Activated CD8-positive, alpha-beta T cell treated with anti-CD3 and anti-CD28 coated beads for 36 hours (primary cell): ENCODE data around the gene DNAJB2. TPM values are rescaled to one million over a fixed set of nuclear protein-coding genes. Genes with fewer than 3 reads are reported as not detected.

ENCODE experiments used
- ATAC-seq: fragments of 200-7000 bp; cut with Tn5 transposase; one replicate; pipeline ENCODE4 v1.10.0; 2021; ENCODE audit warnings: mild to moderate bottlenecking, moderate library complexity
- CTCF ChIA-PET: fragments of 350-600 bp; sonication (Branson Sonifier 250); formaldehyde crosslinking; loops from one replicate; lab custom pipeline; 2021; ENCODE audit warnings: antibody characterized with exemption; lab: Charles Lee
- POLR2A ChIA-PET: fragments of 350-600 bp; sonication (Branson Sonifier 250); formaldehyde crosslinking; loops from one replicate; lab custom pipeline; 2021; ENCODE audit warnings: antibody characterized with exemption; lab: Charles Lee
- DNase-seq: peaks from one replicate; pipeline ENCODE4 v3.0.0-alpha.2; 2020
- H3K27ac Mint-ChIP-seq: one replicate; pipeline ENCODE4 v1.8.0; 2021; ENCODE audit warnings: mild to moderate bottlenecking, mixed read lengths
- H3K27me3 Mint-ChIP-seq: one replicate; pipeline ENCODE4 v1.8.0; 2021; ENCODE audit warnings: mixed read lengths
- H3K36me3 Mint-ChIP-seq: one replicate; pipeline ENCODE4 v1.8.0; 2021; ENCODE audit warnings: low read depth, mixed read lengths
- H3K4me1 Mint-ChIP-seq: one replicate; pipeline ENCODE4 v1.8.0; 2021; ENCODE audit warnings: low read depth, mixed read lengths
- H3K4me3 Mint-ChIP-seq: one replicate; pipeline ENCODE4 v1.8.0; 2021; ENCODE audit warnings: mild to moderate bottlenecking, moderate library complexity, mixed read lengths
- H3K9me3 Mint-ChIP-seq: one replicate; pipeline ENCODE4 v1.8.0; 2021; ENCODE audit warnings: mixed read lengths
- intact Hi-C: fragments of 100-400 bp; cut with micrococcal nuclease; formaldehyde crosslinking; loops from one replicate; pipeline ENCODE4 v1.10.0; 2022
- total RNA-seq, 2 experiments: library from RNA; stranded (reverse); gene quantifications; one replicate each; pipeline ENCODE4 v1.2.3, GENCODE V29; 2021
- TF ChIP-seq, protein P1 (sequence below): fragments of 200-600 bp; IDR thresholded peaks from one replicate; pipeline ENCODE4 v1.8.0; 2022; ENCODE audit warnings: antibody characterized with exemption, mild to moderate bottlenecking

Gene DNAJB2
- total RNA-seq, 2 experiments from 2014 or later: 61.8 to 63.3 TPM

DNA sequence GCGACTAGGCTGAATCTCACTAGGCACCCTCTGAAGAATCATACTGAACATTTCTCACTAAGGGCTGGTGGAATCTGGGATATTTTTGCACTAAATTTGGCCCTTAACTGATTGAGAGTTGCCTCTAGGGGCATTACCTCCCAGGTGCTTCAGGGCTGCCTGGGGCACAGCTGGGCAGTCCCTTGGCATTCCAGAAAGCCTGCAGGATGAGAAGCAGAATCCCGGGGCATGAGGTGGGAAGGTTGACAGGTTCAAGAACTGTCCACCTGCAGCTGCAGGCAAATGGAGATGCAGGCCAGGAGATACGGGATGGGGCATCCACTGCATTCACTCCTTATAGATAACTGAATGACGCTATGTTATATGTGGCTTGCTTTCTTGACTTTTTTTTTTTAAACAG is 46.0 kb downstream of the DNAJB2 start:
- Mint-ChIP-seq H3K36me3 (no peaks in the 10 kb centered on the region), H3K4me1 (peaks cover 8% of the 10 kb centered on the region), H3K4me3 (no peak overlapping the region), H3K9me3 (no peaks in the 10 kb centered on the region), H3K27me3 (peaks cover 14% of the 10 kb centered on the region), H3K27ac (no peak overlapping the region)
- TF ChIP-seq, protein P1, sequence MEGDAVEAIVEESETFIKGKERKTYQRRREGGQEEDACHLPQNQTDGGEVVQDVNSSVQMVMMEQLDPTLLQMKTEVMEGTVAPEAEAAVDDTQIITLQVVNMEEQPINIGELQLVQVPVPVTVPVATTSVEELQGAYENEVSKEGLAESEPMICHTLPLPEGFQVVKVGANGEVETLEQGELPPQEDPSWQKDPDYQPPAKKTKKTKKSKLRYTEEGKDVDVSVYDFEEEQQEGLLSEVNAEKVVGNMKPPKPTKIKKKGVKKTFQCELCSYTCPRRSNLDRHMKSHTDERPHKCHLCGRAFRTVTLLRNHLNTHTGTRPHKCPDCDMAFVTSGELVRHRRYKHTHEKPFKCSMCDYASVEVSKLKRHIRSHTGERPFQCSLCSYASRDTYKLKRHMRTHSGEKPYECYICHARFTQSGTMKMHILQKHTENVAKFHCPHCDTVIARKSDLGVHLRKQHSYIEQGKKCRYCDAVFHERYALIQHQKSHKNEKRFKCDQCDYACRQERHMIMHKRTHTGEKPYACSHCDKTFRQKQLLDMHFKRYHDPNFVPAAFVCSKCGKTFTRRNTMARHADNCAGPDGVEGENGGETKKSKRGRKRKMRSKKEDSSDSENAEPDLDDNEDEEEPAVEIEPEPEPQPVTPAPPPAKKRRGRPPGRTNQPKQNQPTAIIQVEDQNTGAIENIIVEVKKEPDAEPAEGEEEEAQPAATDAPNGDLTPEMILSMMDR: no peak
- POLR2A ChIA-PET: interaction anchor here (0.6 kb wide), 1 partner anchor 13 kb away, joined by 3 read pairs; no protein-coding TSS in a partner anchor
- ATAC-seq (no peak), DNase-seq (no peak)
- intact Hi-C loops: no loop called here
- CTCF ChIA-PET: no interaction called here

DNA sequence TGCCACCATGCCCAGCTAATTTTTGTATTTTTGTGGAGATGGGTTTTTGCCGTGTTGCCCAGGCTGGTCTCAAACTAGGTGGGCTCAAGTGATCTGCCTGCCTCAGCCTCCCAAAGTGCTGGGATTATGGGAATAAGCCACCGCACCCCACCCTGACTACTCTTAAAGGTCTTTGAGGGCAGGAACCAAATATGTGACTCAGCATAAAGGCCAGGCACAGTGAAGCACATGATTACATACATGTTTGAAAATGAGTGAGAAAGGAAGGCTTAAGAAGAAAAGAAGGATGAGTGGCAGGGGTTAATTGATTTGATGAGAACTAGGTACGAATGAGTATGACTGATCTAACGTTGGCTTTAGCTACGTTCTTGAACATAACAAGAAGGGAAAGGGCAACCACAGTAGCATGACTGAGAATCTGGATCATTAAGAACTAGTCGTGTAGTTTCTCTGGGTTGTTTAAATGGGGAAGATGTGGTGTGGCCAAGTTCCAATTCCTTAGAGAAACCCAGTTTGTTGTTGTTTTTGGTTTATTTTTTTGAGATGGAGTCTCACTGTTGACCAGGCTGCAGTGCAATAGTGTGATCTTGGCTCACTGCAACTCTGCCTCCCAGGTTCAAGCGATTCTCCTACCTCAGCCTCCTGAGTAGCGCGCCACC is 46.6 kb downstream of the DNAJB2 start:
- peaks cover 8% of the 10 kb centered on the region for H3K4me1 Mint-ChIP-seq
- no peaks in the 10 kb centered on the region for H3K36me3 Mint-ChIP-seq
- ChIA-PET POLR2A (no interaction called here), CTCF (interaction anchor here (0.8 kb wide), 1 partner anchor 31 kb away, joined by 3 read pairs; no protein-coding TSS in a partner anchor)
- ATAC-seq (no peak), DNase-seq (no peak)
- intact Hi-C loops: no loop called here
- H3K4me3 Mint-ChIP-seq: no peak overlapping the region
- TF ChIP-seq, protein P1: no peak
- H3K27me3 Mint-ChIP-seq: peaks cover 18% of the 10 kb centered on the region
- no peak overlapping the region for H3K27ac Mint-ChIP-seq
- H3K9me3 Mint-ChIP-seq: no peaks in the 10 kb centered on the region

DNA sequence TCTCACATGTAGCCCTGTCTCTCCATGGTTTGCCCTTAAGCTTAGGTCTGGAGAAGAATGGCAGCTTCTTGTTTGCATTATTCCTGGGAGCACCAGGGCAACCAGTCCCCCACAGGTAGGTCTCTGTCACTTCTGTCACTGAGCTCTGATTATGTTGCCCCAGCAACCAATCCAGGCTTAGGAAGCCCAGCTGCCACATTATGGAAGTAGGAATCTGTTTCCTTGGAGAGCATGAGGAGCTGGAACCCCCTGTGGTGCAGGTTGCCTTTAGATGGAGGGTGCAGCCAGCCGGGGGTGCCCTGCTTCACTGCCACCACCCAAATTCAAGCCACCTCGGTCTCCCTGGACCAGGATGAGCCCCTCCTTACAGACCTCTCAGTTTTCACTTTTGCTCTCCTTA is 48.6 kb downstream of the DNAJB2 start:
- no peak for ATAC-seq
- CTCF ChIA-PET: no interaction called here

DNA sequence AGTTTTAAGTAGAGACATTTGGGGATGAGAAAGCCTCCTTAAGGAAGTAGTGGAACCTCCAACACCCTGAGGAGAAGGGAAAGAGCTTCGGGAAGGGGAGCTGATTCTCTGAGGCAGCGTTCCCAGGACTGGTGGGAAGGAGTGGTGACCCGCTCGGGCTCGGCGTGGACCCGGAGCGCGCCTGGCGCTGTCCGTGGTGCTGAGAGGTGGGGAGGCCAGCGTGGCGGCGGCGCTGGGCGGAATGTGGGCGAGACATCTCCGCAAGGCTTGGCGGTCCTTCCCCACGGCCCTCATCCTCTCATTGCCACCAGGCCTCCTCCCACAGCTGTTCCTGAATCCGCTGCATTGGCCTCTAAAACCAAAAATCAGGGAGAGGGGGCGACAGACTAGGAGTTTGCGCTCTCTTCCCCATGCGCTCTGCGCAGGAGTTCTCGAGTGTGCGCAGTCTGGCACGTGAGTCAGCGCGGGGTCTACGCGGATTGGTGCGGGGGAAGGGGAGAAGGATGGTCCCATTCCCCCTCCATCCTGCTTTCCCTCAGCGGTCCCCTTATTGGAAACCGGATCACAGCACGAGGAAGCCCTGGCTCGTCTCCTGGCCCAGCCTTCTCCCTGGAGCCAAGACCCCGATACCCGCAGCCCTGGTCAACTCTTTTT is 52.5 kb downstream of the DNAJB2 start:
- intact Hi-C loops: no loop called here
- ATAC-seq (peak; percentile 45), DNase-seq (peak; percentile 35)
- Mint-ChIP-seq H3K27ac (no peak overlapping the region), H3K4me3 (no peak overlapping the region), H3K36me3 (peaks cover 3% of the 10 kb centered on the region), H3K4me1 (no peaks in the 10 kb centered on the region), H3K9me3 (peaks cover 5% of the 10 kb centered on the region), H3K27me3 (peaks cover 49% of the 10 kb centered on the region)
- TF ChIP-seq, protein P1: no peak
- ChIA-PET CTCF (interaction anchor here (1.4 to 1.6 kb wide), 2 partner anchors 10 to 21 kb away, joined by 3 to 4 read pairs; no protein-coding TSS in a partner anchor), POLR2A (interaction anchor here (0.8 kb wide), 1 partner anchor 139 kb away, joined by 3 read pairs; no protein-coding TSS in a partner anchor)

More for the DNA sequence above, 48.6 kb downstream of the DNAJB2 start:
- no peak overlapping the region for H3K4me3 Mint-ChIP-seq
- TF ChIP-seq, protein P1: no peak
- no peaks in the 10 kb centered on the region for H3K36me3 Mint-ChIP-seq
- peaks cover 34% of the 10 kb centered on the region for H3K27me3 Mint-ChIP-seq
- no peak overlapping the region for H3K27ac Mint-ChIP-seq
- no peak for DNase-seq
- peaks cover 1% of the 10 kb centered on the region for H3K9me3 Mint-ChIP-seq
- POLR2A ChIA-PET: no interaction called here
- intact Hi-C loops: no loop called here
- no peaks in the 10 kb centered on the region for H3K4me1 Mint-ChIP-seq

DNA sequence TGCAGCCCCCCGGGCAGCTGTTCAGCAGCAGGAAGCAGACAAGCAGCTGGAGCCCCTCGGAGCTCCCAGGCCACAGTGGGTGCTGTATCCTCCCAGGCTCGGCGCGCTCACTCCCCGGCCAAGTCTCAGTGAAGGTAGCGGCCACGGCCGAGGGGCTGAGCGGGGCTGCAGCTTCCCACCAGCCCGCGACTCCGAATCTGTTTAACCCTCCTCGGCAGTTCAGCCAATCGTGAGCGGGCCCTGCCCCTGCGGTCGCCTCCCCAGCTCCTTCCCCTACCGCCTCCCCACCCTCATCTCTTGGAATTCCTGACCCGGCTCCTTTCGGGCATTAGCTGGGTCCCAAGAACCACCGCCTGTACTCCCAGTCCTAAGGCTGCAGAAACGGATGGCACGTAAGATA is 53.4 kb downstream of the DNAJB2 start, which contains the start of gene RESP18:
Gene RESP18, minus strand, starts transcription at position 203 of the 400 bp plus-strand sequence.
- intact Hi-C loops: no loop called here
- peaks cover 50% of the 10 kb centered on the region for H3K27me3 Mint-ChIP-seq

More for the DNA sequence above, 53.4 kb downstream of the DNAJB2 start, which contains the start of gene RESP18:
- Mint-ChIP-seq H3K9me3 (peaks cover 6% of the 10 kb centered on the region), H3K4me1 (no peaks in the 10 kb centered on the region), H3K4me3 (no peak within 1 kb of the TSS), H3K36me3 (peaks cover 3% of the 10 kb centered on the region), H3K27ac (no peak within 1 kb of the TSS)
- ChIA-PET CTCF (interaction anchor here (1.6 kb wide), 1 partner anchor 21 kb away, joined by 4 read pairs; no protein-coding TSS in a partner anchor), POLR2A (no interaction called here)
- no peak for DNase-seq
- no peak for ATAC-seq
- TF ChIP-seq, protein P1: no peak
